ENCODE results near the gene VWF. TPM values are rescaled to one million over a fixed set of nuclear protein-coding genes. Genes with fewer than 3 reads are reported as not detected.

VWF gene
- total RNA-seq, 6 experiments from 2014 or later, result 5.7 to 16.6 (median 9.6) TPM

DNA sequence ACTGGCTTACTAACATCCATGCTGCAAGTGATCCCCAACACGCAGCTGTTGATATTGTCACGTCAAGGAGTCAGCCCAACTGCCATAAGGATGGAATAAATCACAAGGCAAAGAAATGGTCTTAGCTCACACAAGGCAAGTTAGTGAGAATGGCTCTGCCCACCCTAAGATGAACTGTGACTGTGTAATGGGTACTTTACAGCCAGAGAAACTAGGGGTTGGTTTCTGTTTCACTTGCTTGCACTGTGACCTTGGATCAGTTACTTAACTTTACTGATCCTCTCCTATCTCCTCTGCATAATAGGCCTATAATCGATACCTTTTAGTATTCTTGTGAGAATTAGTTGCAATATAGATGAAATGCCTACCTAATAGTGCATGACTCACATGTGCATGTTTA lies 127.2 kb downstream of the VWF start:
- no peaks in the 10 kb centered on the region for H3K36me3 ChIP-seq
- ATAC-seq (no peak), DNase-seq (no peak)
- 90% methylated on average over 2 of the region's 3 CpGs for WGBS (ENCODE audit: insufficient coverage, low coverage, low lambda C conversion rate, missing lambda C conversion rate)
- no peaks in the 10 kb centered on the region for H3K9me3 ChIP-seq
- intact Hi-C loops (cut with DNase I), result no loop called here
- H3K27me3 ChIP-seq, result no peaks in the 10 kb centered on the region
- no peak overlapping the region for H3K4me3 ChIP-seq
- no peaks in the 10 kb centered on the region for H3K4me1 ChIP-seq
- TF ChIP-seq POLR2A (IDR thresholded peaks at IDR 0.05), result no peak
- TF ChIP-seq, protein P1, sequence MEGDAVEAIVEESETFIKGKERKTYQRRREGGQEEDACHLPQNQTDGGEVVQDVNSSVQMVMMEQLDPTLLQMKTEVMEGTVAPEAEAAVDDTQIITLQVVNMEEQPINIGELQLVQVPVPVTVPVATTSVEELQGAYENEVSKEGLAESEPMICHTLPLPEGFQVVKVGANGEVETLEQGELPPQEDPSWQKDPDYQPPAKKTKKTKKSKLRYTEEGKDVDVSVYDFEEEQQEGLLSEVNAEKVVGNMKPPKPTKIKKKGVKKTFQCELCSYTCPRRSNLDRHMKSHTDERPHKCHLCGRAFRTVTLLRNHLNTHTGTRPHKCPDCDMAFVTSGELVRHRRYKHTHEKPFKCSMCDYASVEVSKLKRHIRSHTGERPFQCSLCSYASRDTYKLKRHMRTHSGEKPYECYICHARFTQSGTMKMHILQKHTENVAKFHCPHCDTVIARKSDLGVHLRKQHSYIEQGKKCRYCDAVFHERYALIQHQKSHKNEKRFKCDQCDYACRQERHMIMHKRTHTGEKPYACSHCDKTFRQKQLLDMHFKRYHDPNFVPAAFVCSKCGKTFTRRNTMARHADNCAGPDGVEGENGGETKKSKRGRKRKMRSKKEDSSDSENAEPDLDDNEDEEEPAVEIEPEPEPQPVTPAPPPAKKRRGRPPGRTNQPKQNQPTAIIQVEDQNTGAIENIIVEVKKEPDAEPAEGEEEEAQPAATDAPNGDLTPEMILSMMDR (IDR thresholded peaks at IDR 0.05), result no peak
- no peak overlapping the region for H3K27ac ChIP-seq

DNA sequence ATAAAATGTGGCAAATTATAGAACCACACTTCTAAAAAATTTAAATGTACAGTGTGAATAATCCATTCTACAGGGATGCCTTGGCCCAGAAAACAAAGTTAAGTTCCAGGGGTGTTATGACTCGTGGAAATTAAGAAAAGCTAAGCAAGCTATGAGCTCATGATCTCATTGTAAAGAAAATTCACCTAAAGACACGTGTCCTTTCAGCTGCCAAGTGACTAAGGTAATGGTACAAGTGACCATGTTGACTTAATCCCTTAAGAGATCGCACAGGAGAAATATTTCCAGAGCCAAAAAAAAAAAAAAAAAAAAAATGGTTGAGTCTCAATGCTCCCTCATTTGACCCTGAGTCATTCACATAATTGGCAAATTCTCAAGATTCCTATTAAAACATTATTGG lies 128.0 kb downstream of the VWF start:
- Histone ChIP-seq H3K9me3 (no peaks in the 10 kb centered on the region), H3K4me1 (no peaks in the 10 kb centered on the region), H3K4me3 (no peak overlapping the region), H3K36me3 (no peaks in the 10 kb centered on the region), H3K27me3 (no peaks in the 10 kb centered on the region), H3K27ac (no peak overlapping the region)
- intact Hi-C loops (cut with DNase I), result no loop called here
- WGBS (ENCODE audit: insufficient coverage, low coverage, low lambda C conversion rate, missing lambda C conversion rate), result 75% methylated on average over 3 of the region's 3 CpGs
- TF ChIP-seq POLR2A (IDR thresholded peaks at IDR 0.05), result no peak
- TF ChIP-seq, protein P1 (IDR thresholded peaks at IDR 0.05), result no peak
- ATAC-seq (no peak), DNase-seq (no peak)

DNA sequence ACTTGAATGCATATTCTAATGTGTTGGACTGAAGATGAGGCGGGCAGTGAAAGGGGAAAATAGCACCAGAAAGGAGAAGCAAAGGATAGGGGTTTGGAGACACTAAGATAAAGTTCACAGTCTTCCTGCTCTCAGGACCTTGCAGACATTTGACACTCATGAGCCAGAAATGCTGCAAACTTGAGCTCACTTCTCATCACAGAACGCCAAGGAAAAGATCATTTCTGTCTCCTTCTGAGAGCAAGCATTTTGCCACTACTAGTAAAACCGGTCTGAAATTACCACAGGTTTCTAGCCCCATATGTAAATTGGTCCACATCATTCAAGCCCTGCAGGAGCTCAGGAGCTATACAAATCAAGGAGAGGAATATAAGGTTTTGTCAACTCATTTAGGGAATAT lies 134.8 kb downstream of the VWF start:
- DNase-seq, result no peak
- no peak overlapping the region for H3K4me3 ChIP-seq

DNA sequence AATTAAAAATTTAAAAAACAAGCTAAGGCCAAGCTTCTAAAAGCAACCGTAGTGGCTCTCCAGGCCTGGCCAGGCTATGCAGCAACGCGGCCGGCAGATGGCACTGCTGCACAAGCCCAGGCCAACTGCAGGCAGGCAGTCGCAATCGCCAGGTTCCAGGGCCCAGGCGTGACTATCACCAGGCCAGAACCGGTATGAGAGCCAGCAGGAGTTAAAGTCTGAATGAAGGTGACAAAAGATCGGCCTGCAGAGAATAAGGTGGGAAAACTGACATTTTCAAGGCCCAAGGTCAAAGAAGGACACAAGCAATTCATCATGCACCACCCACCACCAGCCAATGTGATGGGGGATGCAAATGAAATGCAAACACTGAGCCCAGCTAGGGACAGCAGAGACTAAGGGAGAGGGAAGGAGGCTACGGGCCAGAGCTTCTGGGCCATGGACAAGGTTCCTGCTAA lies 135.8 kb downstream of the VWF start:
- peak; percentile 98 to 100 (median 98) for ATAC-seq
- H3K4me1 ChIP-seq, result peaks cover 0 to 13% (median 2%) of the 10 kb centered on the region in 4 donors
- 2% methylated on average over 9 of the region's 10 CpGs for WGBS (ENCODE audit: insufficient coverage, low coverage, low lambda C conversion rate, missing lambda C conversion rate)

More for the DNA sequence above, 134.8 kb downstream of the VWF start:
- peaks cover 0 to 13% (median 2%) of the 10 kb centered on the region in 4 donors for H3K4me1 ChIP-seq
- no peaks in the 10 kb centered on the region for H3K27me3 ChIP-seq
- H3K27ac ChIP-seq, result no peak overlapping the region
- TF ChIP-seq, protein P1 (IDR thresholded peaks at IDR 0.05), result no peak
- TF ChIP-seq POLR2A (IDR thresholded peaks at IDR 0.05), result no peak
- ATAC-seq, result no peak
- H3K36me3 ChIP-seq, result no peaks in the 10 kb centered on the region
- intact Hi-C loops (cut with DNase I), result loop anchor here (5.0 to 10.0 kb wide), 2 partner anchors 45 to 48 kb away; no protein-coding TSS in a partner anchor
- 90% methylated on average over 3 of the region's 3 CpGs for WGBS (ENCODE audit: insufficient coverage, low coverage, low lambda C conversion rate, missing lambda C conversion rate)
- H3K9me3 ChIP-seq, result no peaks in the 10 kb centered on the region

More for the DNA sequence above, 135.8 kb downstream of the VWF start:
- intact Hi-C loops (cut with DNase I), result loop anchor here (5.0 to 10.0 kb wide), 2 partner anchors 46 to 49 kb away; no protein-coding TSS in a partner anchor
- TF ChIP-seq POLR2A (IDR thresholded peaks at IDR 0.05), result no peak
- TF ChIP-seq, protein P1 (IDR thresholded peaks at IDR 0.05), result peak; percentile 94 to 99 (median 98)
- Histone ChIP-seq H3K27ac (no peak overlapping the region), H3K4me3 (no peak overlapping the region), H3K27me3 (no peaks in the 10 kb centered on the region), H3K9me3 (no peaks in the 10 kb centered on the region), H3K36me3 (no peaks in the 10 kb centered on the region)
- peak; percentile 84 to 87 (median 85) for DNase-seq

Measured in right lobe of liver (tissue), 6 donors.